Muscle of back (tissue), 11 donors: ENCODE data around the gene DYNC2LI1. TPM values are rescaled to one million over a fixed set of nuclear protein-coding genes. Genes with fewer than 3 reads are reported as not detected.

ENCODE experiments used
- DNase-seq, 3 donors: peaks; one replicate each; pipeline versions ENCODE4 v3.0.0 to v3.0.0-alpha.2; 2013
- polyA plus RNA-seq, 10 donors: library from polyadenylated mRNA; unstranded; fragments of 120-200 nt; gene quantifications; one replicate each; pipeline ENCODE4 v1.2.1, GENCODE V29; 2013; ENCODE audit not compliant: insufficient read length in 10 of 10

Gene DYNC2LI1
- polyA plus RNA-seq, 10 donors = 16.3 to 30.8 (median 18.8) TPM

DNA sequence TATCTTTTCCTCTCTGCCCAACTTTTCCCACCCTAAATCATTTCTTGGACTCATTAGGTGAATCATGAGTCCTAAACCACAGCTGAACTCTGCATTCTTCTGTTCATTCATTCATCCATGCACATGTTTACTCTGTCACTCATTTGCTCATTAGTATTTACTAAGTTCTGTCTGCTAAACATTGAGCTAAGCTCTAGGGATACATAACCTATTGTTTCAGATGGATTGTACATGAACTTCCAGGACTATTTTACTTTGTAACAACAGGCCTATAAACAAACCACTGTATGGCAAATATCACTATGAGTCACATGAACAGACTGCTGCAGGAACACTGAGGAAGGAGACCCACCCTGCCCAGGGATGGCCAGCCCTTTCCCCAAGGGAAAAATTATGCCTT lies 14.6 kb upstream of the DYNC2LI1 start:
- peak in 1 of 3 donors; percentile 33 for DNase-seq

DNA sequence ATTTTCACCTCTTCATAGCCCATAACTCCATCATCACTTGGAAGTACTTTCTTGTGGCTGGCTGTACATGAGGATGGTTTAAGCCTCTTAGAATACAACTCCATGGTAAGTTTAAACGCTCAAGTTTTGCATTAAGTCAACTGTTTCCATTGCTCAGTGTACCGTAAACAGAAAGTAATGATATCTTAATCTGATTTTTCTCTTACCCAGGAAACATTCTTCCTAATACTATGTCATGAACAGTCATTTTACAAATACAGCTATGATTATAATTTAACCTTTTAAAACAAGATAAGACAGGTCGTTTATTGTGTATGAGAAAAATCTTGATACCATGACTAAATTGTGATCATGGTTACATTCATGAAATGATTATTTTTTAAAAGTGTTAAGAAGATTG lies 11.6 kb upstream of the DYNC2LI1 start:
- DNase-seq = no peak

DNA sequence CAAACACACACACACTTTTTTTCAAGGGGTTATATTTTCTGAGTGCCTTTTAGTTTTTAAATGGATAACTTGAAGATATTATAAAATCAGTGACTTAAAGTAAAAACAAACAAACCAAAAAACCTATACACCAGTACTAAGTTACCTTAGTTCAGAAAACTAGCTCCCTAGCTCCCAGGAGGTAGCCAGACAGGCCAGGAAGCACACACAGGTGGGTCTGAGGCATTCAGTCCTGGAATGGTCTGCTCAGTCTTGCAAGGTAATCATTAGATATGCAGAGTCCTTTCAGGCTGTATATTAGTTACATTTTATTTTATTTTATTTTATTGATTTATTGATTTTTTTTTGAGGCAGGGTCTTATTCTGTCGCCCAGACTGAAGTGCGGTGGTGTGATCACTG lies 10.7 kb upstream of the DYNC2LI1 start:
- DNase-seq = no peak

DNA sequence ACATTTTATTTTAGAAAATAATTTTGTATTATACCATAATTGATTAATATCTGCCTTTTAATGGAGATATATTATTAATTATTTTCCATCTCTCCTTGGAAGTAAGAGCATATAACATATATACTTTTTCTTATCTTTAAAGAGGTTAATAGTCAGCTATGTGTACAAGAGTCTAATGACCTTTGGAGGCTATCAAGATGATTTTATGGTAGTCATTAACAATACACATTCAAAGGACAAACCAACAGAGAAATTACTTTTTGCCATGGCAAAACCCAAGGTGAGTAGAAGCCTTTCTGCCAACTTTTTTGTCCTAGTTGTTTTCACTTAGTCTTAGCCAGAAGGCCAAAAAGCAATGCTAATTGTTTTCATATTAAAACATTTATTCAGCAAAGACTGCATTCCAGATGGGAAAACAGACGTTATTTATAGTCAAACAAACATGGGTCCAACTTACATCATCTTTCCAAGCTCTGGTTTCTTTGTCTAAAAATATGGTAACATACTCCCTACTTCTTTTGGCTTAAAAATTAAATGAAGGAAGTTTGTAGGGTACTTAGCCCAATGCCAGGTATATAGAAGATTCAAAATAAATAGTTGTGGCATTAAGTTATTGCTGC lies 9.6 kb upstream of the DYNC2LI1 start:
- DNase-seq = peak in 1 of 3 donors; percentile 46

DNA sequence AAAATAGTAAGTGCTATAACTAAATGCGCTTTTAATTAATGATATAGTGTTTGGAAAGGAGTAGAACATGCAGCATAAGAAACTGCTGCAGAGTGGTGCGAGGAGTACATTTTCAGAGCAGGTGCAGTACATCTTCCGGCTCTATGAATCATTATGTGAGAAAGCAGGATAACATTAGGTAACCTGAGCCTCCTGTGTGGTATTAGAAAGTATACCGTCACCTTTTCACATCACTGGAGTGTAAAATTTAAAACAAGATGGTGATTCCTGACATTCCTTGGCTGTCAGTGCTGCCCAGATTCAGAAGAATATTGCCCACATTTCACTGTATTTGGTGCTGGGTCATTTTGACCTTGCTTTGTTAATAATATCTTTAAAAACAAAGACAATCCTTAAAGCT lies 7.8 kb upstream of the DYNC2LI1 start:
- no peak for DNase-seq

DNA sequence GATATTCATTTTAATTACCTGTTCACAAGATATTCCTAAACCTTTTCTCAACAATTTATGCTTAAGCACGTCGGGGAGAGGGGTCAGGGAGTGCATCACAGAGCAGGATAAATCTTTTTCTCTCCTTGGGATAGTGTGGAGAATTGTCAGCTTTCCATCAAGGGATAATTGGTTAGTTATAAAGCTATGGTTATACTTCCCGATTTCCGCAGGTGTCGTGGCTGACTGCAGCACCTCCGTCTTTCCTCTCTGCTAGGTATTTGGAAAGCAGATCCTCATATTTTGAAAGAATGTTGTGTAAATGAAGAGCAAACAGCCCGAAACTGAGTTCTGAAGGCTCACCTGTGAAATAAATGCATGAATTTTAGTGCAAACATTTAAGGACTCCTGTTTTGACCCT lies 778 bp downstream of the DYNC2LI1 start:
- no peak for DNase-seq

DNA sequence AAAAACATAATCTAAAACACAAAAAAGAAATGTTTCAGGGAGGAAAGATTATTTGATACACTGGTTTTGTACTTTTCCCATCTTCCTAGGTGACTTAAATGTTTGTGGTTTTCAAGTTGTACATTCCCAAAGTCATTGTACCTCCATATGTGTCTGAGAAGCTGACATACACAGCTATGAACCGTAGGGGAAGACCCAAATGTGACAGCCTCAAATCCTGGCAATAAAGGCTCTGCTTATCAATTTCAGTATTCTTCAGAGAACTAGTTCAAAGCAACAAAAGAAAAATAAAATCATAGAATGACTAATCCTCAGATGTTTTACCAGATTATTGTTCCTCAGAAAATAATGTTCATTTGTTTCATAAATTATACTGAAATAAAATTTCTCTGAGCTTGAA lies 2.5 kb downstream of the DYNC2LI1 start:
- no peak for DNase-seq

DNA sequence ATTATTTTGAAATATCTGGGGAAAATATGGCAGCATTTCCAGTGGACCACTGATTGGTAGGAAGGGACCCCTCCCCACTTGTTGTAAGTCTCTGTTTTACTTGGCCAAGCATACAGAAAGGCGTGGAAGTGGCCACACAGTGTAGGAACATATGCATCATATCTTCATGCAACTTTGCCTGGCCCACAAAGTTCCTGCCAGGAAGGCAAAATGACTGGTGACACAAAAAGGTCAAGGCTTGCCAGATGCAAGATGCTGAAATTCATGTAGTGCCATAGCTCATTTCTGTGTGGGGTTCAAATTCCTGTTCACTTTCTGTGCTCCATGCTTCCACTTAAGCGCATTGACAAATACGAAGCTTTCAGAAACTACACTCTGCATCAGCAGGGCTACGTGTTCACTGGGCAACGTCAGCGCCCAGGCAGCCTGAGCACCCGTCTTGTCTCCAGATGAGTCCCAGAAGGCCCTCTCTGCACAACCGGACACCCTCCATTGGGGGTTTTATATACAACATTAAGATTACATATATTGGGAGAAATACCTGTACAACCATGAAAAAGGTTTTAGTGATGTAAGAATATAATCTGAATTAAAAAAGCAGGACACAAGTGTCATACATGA lies 3.6 kb downstream of the DYNC2LI1 start:
- no peak for DNase-seq

DNA sequence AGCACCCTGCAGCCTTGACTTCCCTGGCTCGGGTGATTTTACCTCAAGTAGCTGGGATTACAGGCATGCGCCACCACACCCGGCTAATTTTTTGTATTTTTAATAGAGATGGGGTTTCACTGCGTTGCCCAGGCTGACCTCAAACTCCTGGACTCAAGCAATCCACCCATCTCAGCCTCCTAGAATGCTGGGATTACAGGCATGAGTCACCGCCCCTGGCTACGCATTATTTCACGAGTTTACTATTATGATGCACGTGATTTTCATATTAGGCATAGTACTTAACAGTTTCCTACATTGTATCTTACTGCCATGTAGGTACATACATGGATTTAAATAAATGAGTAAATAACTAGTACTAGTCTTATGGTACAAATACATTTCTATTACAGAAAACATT lies 4.4 kb downstream of the DYNC2LI1 start:
- no peak for DNase-seq

DNA sequence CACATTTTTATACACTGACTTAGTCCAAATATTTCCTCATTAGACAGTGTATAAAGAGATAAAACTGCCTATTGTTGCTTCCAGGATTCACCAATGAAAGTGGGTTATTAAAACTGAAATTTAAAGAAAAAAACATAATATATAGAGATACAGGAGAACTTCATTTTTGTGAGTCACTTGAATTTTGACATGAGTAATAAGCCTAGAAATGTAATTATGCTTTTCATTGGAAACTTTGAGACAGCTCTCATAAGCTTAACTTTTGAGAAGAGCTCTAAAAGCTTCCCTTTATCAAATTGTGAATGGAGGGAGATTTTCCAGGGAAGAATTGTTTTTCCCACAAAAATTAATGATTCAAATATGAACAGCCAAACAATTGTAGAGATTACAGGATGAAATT lies 14.1 kb downstream of the DYNC2LI1 start:
- no peak for DNase-seq

DNA sequence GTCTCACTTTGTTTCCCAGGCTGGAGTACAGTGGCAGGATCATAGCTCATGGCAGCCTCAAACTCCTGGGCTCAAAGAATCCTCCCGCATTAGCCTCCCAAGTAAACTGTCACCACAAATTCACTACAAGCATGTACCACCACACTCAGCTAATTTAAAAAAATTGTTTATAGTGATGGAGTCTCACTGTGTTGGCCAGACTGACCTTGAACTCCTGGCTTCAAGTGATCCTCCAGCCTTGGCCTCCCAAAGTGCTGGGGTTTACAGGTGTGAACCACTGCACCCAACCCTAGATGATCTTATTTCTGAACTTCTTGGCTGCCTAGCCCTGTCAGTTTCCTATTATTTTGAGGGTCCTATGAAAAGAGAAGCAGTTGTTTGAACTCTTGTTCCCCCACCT lies 14.8 kb downstream of the DYNC2LI1 start:
- DNase-seq = no peak

DNA sequence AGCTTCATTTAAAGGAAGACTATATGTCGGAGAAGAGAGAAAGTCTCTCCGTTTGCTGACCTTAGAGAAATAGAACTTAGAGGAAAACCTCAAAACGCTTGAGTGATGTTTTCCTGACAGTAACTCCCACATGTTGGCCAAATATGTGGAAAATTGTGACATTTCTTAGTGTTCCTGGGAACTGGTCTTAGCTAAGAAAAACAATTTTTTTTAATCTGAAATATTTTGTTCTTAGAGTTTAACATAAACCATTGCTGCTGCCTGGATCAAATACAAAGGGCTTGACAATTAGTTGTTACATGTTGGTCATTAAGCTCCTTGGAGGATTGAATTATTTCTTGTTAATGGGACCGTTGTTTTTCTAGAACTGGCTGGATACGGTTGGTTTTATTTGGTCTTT lies 16.3 kb downstream of the DYNC2LI1 start:
- no peak for DNase-seq

DNA sequence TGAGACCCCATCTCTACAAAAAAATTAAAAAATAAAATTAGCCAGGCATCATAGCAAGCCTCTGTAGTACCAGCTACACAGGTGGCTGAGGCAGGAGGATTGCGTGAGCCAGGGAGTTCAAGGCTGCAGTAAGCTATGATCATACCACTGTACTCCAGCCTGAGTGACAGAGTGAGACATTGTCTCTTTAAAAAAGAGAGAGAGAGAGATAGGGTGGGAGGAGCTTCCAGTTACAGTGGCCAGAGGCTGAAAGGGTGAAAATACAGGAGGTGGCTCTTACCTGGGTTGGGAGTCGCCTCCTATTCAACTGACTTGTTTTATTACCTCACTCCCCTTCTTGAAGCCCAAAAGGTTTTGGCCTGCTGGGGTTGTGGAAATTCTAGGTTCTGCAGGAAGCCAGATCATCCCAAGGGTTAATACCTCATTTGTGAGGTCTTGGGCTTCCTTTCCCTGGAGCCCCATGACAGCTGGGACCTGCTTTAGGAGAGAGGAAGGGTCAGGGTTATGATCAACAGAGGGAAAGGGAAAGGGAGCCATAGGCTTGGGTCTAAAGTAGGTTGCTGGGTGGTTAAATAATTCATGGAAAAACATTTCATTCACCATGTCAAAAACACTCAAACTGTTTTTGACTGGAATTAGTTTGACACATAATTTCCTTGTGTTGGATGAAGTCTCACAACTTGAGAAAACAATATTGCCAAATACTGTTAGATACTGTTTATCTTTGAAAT lies 17.4 kb downstream of the DYNC2LI1 start:
- DNase-seq = no peak

DNA sequence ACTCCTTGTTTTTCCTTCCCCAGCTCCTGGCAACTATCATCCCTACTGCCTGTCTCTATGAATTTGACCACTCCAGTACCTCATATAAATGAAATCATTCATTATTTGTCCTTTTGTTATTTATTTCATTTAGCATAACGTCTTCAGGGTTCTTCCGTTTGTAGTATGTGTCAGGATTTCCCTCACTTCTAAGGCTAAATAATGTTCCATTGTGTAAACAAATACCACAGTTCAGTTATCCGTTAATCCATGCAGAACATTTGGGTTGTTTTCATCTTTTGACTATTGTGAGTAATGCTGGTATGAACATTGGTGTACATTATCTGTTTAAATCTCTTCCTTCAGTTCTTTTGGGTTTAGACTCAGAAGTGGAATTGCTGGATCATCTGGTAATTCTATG lies 18.8 kb downstream of the DYNC2LI1 start:
- no peak for DNase-seq

DNA sequence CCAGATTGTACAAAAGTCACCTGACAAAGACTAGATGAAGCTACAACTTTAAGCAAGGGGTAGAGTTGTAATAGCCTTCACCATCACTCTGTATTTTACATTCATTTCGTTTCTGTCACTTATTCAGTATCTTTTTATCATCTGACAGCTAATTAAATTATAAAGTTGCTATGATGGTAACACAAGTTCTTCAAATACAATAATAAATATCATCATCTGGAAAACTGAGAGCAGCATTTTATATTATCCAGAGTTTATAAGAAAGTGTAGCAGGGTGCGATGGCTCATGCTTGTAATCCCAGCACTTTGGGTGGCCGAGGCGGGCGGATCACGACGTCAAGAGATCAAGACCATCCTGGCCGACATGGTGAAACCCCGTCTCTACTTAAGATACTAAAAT lies 21.1 kb downstream of the DYNC2LI1 start:
- DNase-seq = no peak

DNA sequence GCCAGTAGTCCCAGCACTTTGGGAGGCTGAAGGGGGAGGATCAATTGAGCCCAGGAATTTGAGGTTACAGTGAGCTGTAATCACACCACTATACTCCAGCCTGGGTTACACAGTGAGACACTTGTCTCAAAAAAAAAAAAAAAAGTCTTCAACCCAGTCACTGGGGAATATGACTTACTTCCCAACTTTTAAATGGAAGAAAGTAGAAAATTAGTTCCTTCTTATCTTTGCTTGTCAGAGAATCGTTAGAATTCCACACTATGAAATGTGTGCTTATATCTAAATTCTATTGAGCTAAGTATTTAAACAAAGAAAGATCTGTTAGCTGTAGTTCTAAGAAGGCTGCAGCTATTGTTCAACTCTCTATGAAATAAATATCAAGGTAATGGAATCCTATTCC lies 22.4 kb downstream of the DYNC2LI1 start:
- DNase-seq = no peak

DNA sequence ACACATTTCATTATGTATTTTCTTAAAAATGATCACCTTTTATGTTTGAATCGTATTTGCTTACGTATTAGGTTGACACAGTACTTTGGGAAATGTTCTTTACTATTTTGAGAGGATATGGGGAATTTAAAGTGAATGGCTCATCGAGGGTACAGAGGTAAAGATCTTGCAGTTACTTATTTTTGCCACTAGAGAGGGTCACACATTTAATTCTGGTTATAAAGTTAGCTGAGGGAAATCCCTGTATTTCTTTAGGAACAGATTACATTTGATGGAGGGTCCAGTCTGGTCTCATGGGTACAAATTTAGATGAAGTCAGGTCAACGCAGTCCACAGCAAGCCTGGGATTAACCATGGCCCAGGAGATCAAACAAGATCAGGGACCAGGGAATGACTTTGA lies 24.5 kb downstream of the DYNC2LI1 start:
- DNase-seq = no peak

DNA sequence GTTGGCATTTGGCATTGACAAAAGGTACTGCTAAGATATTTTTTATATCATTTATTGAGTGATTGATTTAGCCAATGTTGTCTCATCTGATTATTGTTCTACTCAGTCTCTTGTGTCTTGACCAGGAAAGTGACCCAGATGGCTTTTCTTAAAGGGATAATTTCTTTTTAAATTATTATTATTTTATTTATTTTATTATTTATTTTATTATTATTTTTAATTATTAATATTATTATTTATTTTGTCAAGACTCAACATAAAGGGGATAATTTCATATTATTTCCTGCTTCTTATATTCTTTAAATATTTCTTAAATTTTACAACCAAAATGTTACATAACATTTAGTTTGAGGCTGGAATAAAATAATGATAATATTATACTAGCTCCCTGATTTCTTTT lies 27.1 kb downstream of the DYNC2LI1 start:
- DNase-seq = no peak

DNA sequence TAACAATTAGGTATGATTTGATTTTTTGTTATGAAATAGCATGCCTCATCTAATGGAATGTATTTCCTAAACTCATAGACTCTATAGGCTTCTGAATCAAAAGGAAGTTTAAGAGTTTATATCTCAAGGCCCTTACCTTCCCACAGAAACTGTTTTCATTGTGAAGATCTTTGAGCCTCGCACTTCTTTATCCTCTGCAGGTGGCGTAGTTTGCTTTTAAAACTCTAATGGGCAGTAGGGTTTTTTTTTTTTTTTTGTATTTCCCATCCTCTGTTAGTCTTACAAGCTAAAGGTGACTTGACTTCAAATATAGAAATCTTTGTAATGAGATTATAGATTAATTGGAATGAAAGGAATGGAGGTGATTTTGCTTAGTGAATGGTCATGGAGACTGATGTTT lies 28.3 kb downstream of the DYNC2LI1 start:
- DNase-seq = no peak

DNA sequence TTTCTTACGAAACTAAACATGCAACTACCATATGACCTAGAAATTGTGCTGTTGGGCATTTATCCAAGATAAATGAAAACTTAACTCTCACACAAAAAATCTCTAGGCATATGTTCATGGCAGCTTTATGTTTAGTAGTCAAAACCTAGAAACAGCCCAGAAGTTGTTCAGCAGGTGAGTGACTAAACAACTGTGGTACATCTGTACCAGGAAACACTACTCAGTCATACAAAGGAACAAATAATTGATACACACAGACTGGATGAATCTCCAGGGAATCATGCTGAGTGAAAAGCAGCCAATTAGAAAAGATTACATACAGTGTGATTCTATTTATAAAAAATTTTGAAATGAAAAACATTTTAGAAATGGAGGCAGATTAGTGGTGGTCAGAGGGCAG lies 29.3 kb downstream of the DYNC2LI1 start:
- no peak for DNase-seq

DNA sequence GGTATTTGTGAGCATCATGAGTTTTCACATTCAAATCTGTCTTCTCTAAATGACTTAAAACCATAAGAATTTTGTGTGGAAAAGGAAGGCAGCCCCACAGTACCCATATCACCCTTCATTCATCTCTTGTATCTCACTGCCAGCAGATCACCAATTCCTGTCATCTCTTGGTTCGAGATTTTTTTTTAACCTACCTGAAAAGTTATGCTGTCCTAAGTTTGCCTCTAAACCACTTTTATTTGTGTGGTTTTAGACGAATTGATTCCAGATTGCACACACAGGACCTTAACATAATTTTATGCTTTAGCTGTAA lies 32.8 kb downstream of the DYNC2LI1 start:
- DNase-seq = no peak

DNA sequence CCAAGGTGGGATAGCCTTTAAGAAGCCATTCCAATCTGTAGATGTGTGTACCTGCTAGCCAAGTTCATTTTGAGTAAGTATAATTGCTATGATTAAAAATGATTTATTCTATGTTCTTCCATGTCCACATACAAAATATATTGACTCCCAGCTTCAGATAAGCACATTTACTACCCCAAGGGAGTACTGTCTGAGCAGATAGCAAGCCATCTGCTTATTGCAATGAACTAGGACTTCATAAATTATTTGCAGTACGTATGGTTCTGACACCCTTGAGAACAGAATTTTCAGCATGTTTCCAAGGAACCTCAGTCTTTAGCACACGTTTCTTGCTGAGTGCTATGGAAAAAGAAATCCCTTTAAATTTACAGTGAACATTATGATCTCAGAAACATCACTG lies 36.6 kb downstream of the DYNC2LI1 start:
- peak in 1 of 3 donors; percentile 4 for DNase-seq

DNA sequence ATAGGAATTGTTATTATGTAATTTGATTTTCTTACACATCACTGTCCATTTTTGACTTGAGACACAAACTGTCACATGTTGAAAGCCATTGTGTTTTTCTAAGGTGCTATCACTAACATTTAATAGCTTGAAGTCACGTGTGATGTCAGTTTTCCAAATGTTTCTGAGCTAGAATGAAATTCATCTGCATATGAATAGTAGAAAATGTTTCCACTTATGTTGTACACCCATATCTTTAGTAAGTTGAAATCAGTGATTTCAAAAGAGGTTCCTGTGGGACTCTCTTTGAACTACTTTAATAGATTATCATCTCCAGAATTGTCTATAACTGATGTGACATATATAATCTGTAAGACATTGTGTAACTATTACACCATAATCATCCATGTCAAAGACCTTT lies 37.0 kb downstream of the DYNC2LI1 start:
- no peak for DNase-seq

DNA sequence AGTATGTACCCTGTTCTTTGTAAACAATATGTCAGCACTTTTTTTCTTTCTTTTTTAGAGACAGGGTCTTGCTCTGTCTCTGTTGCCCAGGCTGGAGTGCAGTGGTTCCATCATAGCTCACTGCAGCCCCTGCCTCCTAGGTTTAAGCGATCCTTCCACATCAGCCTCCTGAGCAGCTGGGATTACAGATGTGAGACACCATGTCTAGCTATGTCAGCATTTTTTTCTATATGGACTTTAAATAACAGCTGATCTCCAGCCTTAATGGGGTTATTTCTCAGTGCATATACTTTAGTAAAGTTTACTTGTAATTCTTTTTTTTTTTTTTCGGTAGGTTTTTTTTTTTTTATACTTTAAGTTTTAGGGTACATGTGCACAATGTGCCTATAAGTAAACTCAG lies 38.2 kb downstream of the DYNC2LI1 start:
- no peak for DNase-seq
